ENCODE results near the gene FKBP2.
"Not testable (repeated sequence)": the region's sequence is repeated elsewhere in the genome, so short reads cannot be mapped to it uniquely, and the experiment has no call there.

FKBP2 gene

DNA sequence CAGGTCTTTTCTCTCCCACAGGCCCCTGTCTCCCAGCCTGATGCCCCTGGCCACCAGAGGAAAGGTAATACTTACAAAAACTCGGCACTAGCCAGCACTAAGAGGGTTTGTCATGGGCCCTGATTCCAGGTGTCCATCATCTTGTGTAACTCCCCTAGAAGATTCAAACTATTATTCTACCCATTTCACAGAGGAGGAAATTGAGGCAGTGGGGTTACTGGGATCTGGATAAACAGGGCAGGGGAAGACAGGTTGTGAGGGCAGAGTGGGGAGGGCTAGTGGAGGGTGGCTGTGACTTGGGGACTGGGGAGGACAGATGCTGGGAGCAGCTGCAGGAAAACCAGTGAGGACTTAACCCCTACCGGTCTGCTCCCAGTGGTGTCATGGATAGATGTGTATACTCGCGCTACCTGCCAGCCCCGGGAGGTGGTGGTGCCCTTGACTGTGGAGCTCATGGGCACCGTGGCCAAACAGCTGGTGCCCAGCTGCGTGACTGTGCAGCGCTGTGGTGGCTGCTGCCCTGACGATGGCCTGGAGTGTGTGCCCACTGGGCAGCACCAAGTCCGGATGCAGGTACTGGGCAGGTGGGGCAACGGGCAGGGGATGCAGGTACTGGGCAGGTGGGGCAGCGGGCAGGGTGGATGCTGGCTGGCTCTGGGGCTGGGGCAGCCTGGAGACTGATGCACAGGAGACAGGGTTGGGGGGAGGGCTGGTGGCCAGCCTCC, 5.3 kb upstream of the FKBP2 start:
- H3K36me3 Mint-ChIP-seq (ENCODE audit: low read depth), result peaks cover 46% of the 10 kb centered on the region
- H3K9me3 Mint-ChIP-seq, result no peaks in the 10 kb centered on the region
- DNase-seq, result no peak
- H3K27me3 Mint-ChIP-seq, result no peaks in the 10 kb centered on the region
- peak overlapping the region; percentile 88 for H3K4me3 Mint-ChIP-seq
- H3K27ac Mint-ChIP-seq, result peak overlapping the region; percentile 88
- H3K4me1 Mint-ChIP-seq (ENCODE audit: low read depth), result peaks cover 54% of the 10 kb centered on the region

DNA sequence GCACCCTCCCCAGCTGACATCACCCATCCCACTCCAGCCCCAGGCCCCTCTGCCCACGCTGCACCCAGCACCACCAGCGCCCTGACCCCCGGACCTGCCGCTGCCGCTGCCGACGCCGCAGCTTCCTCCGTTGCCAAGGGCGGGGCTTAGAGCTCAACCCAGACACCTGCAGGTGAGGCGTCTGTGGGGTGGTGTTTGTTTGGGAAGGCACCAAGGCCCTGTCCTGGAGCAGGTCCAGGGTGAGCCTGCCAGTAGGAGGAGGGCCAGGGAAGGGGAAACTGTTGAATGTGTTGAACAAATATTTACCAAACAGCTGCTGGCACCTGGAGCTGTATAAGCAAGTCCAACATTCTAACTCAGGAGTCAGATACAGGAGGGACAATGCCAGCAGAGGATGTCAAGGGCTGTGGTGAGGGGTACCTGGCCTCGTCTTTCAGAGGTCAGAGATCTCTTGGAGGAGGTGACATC, 3.4 kb upstream of the FKBP2 start:
- Mint-ChIP-seq H3K4me1 (ENCODE audit: low read depth) (peaks cover 48% of the 10 kb centered on the region), H3K36me3 (ENCODE audit: low read depth) (peaks cover 53% of the 10 kb centered on the region), H3K27me3 (no peaks in the 10 kb centered on the region), H3K4me3 (no peak overlapping the region), H3K9me3 (no peaks in the 10 kb centered on the region), H3K27ac (peak overlapping the region; percentile 81)
- DNase-seq, result no peak

- Mint-ChIP-seq H3K27ac (peak overlapping the region; percentile 81), H3K27me3 (no peaks in the 10 kb centered on the region), H3K36me3 (ENCODE audit: low read depth) (peaks cover 59% of the 10 kb centered on the region), H3K4me3 (no peak overlapping the region), H3K9me3 (no peaks in the 10 kb centered on the region), H3K4me1 (ENCODE audit: low read depth) (peaks cover 50% of the 10 kb centered on the region)
- no peak for DNase-seq
Observed at GRCh38 chr11:64238076-64238475, 2.8 kb upstream of the FKBP2 start.

GRCh38 chr11:64238999-64239398, 1.9 kb upstream of the FKBP2 start:
- H3K27ac Mint-ChIP-seq, result peak overlapping the region; percentile 81
- no peaks in the 10 kb centered on the region for H3K27me3 Mint-ChIP-seq
- H3K4me1 Mint-ChIP-seq (ENCODE audit: low read depth), result peaks cover 55% of the 10 kb centered on the region
- H3K36me3 Mint-ChIP-seq (ENCODE audit: low read depth), result peaks cover 68% of the 10 kb centered on the region
- no peaks in the 10 kb centered on the region for H3K9me3 Mint-ChIP-seq
- DNase-seq, result no peak
- H3K4me3 Mint-ChIP-seq, result no peak overlapping the region

DNA sequence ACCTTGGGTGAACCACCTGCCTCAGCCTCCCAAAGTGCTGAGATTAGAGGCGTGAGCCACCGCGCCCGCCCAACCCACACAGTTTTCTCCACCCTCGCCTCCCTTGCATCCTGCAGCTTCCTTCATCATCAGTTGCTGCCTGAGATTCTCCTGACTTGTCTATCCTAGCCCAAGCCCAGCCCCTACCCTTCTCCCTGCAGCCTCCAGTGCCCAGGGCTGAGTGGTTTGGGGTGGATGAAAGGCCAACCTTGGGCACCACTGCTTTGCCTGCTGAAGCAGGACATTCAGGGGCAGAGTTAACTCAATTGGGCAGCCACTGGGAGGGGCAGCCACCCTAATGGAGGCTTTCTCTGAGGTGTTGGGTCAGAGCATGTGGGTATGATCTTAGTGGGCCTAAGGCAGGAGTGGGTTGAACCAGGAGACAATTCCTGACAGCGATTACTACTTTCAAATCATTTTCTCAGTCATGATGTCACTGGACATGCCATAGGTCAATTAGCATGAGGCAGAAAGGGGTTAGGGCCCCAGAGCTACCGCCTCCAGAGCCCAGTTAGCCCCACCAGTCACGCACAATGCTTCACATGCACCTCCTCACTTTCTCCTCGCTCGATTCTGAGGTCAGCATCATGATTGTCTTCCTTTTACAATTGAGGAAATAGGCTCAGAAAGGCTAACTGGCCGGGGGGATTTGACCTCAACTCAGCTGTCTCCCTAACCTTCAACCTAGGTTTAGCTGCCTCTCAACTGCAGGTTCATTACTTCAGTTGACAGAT, 1.0 kb upstream of the FKBP2 start:
- H3K27ac Mint-ChIP-seq, result peak overlapping the region; percentile 98
- H3K9me3 Mint-ChIP-seq, result no peaks in the 10 kb centered on the region
- peaks cover 75% of the 10 kb centered on the region for H3K36me3 Mint-ChIP-seq (ENCODE audit: low read depth)
- no peaks in the 10 kb centered on the region for H3K27me3 Mint-ChIP-seq
- peak overlapping the region; percentile 91 for H3K4me3 Mint-ChIP-seq
- H3K4me1 Mint-ChIP-seq (ENCODE audit: low read depth), result peaks cover 58% of the 10 kb centered on the region
- DNase-seq, result no peak

GRCh38 chr11:64241241-64241490, 271 bp downstream of the FKBP2 start:
- H3K36me3 Mint-ChIP-seq (ENCODE audit: low read depth), result peaks cover 80% of the 10 kb centered on the region
- H3K9me3 Mint-ChIP-seq, result no peaks in the 10 kb centered on the region
- H3K4me3 Mint-ChIP-seq, result peak overlapping the region; percentile 91
- H3K27me3 Mint-ChIP-seq, result no peaks in the 10 kb centered on the region
- peak overlapping the region; percentile 98 for H3K27ac Mint-ChIP-seq
- H3K4me1 Mint-ChIP-seq (ENCODE audit: low read depth), result peaks cover 46% of the 10 kb centered on the region
- DNase-seq, result peak; percentile 100

GRCh38 chr11:64241491-64242374, 838 bp downstream of the FKBP2 start:
- Mint-ChIP-seq H3K27me3 (no peaks in the 10 kb centered on the region), H3K4me1 (ENCODE audit: low read depth) (peaks cover 46% of the 10 kb centered on the region), H3K9me3 (no peaks in the 10 kb centered on the region), H3K27ac (peak overlapping the region; percentile 98), H3K4me3 (peak overlapping the region; percentile 91), H3K36me3 (ENCODE audit: low read depth) (peaks cover 80% of the 10 kb centered on the region)
- no peak for DNase-seq

DNA sequence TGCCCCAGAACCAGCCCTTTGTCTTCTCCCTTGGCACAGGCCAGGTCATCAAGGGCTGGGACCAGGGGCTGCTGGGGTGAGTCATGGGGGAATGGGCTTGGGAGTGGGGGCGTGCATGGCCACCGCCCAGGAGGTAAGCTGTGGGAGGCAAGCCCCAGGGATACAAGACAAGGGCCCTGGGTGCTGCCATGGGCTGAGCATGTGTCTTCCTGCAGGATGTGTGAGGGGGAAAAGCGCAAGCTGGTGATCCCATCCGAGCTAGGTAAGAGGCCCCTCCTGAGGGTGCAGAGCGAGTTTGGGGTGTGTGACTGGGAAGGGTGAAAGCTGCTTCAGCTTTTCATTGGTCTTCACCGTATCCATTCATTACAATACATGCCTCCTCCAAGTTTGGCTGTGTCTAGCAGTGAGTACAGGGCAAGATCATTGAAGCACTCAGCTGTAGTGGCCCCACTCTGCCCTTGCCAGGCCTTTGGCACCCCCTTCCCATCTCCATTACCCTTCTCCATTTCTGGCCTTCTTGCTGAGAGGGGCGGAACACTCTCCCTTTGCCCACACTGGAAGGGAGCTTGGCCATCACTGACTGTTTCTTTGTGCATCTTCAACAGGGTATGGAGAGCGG, 2.5 kb downstream of the FKBP2 start:
- Mint-ChIP-seq H3K36me3 (ENCODE audit: low read depth) (peaks cover 63% of the 10 kb centered on the region), H3K27ac (peak overlapping the region; percentile 91), H3K9me3 (no peaks in the 10 kb centered on the region), H3K27me3 (no peaks in the 10 kb centered on the region), H3K4me1 (ENCODE audit: low read depth) (peaks cover 51% of the 10 kb centered on the region), H3K4me3 (peak overlapping the region; percentile 91)
- DNase-seq, result no peak

GRCh38 chr11:64244107-64244506, 3.2 kb downstream of the FKBP2 start:
- peak overlapping the region; percentile 95 for H3K4me3 Mint-ChIP-seq
- no peak for DNase-seq
- peak overlapping the region; percentile 91 for H3K27ac Mint-ChIP-seq
- peaks cover 56% of the 10 kb centered on the region for H3K36me3 Mint-ChIP-seq (ENCODE audit: low read depth)
- H3K4me1 Mint-ChIP-seq (ENCODE audit: low read depth), result peaks cover 45% of the 10 kb centered on the region
- no peaks in the 10 kb centered on the region for H3K27me3 Mint-ChIP-seq
- no peaks in the 10 kb centered on the region for H3K9me3 Mint-ChIP-seq

GRCh38 chr11:64244966-64245365, 4.1 kb downstream of the FKBP2 start:
- no peaks in the 10 kb centered on the region for H3K27me3 Mint-ChIP-seq
- H3K27ac Mint-ChIP-seq, result peak overlapping the region; percentile 98
- peaks cover 41% of the 10 kb centered on the region for H3K4me1 Mint-ChIP-seq (ENCODE audit: low read depth)
- no peaks in the 10 kb centered on the region for H3K9me3 Mint-ChIP-seq
- no peak for DNase-seq
- H3K36me3 Mint-ChIP-seq (ENCODE audit: low read depth), result peaks cover 49% of the 10 kb centered on the region
- peak overlapping the region; percentile 95 for H3K4me3 Mint-ChIP-seq

DNA sequence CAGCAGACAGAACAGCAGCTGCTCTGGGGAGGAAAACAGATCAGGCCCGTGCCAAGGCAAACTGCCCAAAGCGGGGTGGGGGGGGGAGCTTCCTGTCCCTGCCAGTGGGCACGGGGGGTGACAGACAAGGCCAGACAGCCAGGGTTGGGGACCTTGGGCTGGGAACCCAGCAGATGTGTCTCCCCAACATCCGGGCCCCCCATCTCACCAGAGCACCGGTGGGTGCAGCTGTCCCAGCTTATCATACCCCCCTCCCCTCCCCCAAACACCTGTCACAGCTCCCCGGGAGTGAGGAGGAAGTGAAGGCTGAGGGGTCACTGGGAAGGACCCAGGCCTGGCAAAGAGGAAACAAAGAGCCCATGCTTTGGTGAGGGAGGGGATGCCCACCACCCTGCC, 4.5 kb downstream of the FKBP2 start:
- Mint-ChIP-seq H3K9me3 (no peaks in the 10 kb centered on the region), H3K36me3 (ENCODE audit: low read depth) (peaks cover 45% of the 10 kb centered on the region)

GRCh38 chr11:64245797-64246620, 5.1 kb downstream of the FKBP2 start:
- H3K27me3 Mint-ChIP-seq, result no peaks in the 10 kb centered on the region
- peak overlapping the region; percentile 95 for H3K4me3 Mint-ChIP-seq
- peak; percentile 86 for DNase-seq
- H3K4me1 Mint-ChIP-seq (ENCODE audit: low read depth), result peaks cover 40% of the 10 kb centered on the region
- H3K9me3 Mint-ChIP-seq, result no peaks in the 10 kb centered on the region
- H3K36me3 Mint-ChIP-seq (ENCODE audit: low read depth), result peaks cover 42% of the 10 kb centered on the region
- peak overlapping the region; percentile 98 for H3K27ac Mint-ChIP-seq

More for the DNA sequence above, 4.5 kb downstream of the FKBP2 start:
- Mint-ChIP-seq H3K27me3 (no peaks in the 10 kb centered on the region), H3K27ac (peak overlapping the region; percentile 98), H3K4me1 (ENCODE audit: low read depth) (peaks cover 40% of the 10 kb centered on the region), H3K4me3 (peak overlapping the region; percentile 95)
- DNase-seq, result peak; percentile 59

GRCh38 chr11:64246621-64246870, 5.7 kb downstream of the FKBP2 start:
- not testable (repeated sequence) for H3K27me3 Mint-ChIP-seq, H3K9me3 Mint-ChIP-seq, DNase-seq
- Mint-ChIP-seq H3K4me3 (peak overlapping the region; percentile 82), H3K4me1 (ENCODE audit: low read depth) (peaks cover 40% of the 10 kb centered on the region), H3K36me3 (ENCODE audit: low read depth) (peaks cover 41% of the 10 kb centered on the region), H3K27ac (peak overlapping the region; percentile 82)
